Right ventricle myocardium inferior (tissue), 1 donor: ENCODE results near the gene DNMT3B. TPM values are rescaled to one million over a fixed set of nuclear protein-coding genes. Genes with fewer than 3 reads are reported as not detected.
A peak's percentile ranks its signal among the peaks of the same experiment; 100 is the strongest.
"Not testable (repeated sequence)": the region's sequence is repeated elsewhere in the genome, so short reads cannot be mapped to it uniquely, and the experiment has no call there.

Source experiments
- ATAC-seq: fragments of 200-7000 bp; cut with Tn5 transposase; one replicate; pipeline ENCODE4 v1.9.1; 2020; ENCODE audit warnings: mild to moderate bottlenecking, moderate library complexity
- DNase-seq: peaks from one replicate; pipeline ENCODE4 v3.0.0; 2021; ENCODE audit errors: missing footprints
- intact Hi-C: fragments of 100-400 bp; cut with DNase I; formaldehyde crosslinking; loops from one replicate; pipeline ENCODE4 v1.11.0; 2022
- total RNA-seq: library from RNA; stranded (reverse); fragmentation: NEBNext Ultra II Directional; extraction: Animal tissue kit (Norgen Biotek cat#: 25700); gene quantifications from one replicate; pipeline ENCODE4 v1.2.1, GENCODE V29; 2021
- donor health status: DM: no; HTN: yes; CAD: no; lungs with severe emphysema.

DNMT3B gene
- total RNA-seq, 1 donor from 2014 or later = 0.32 TPM

- ATAC-seq (no peak), DNase-seq (no peak)
- intact Hi-C loops = no loop called here
These were observed 22.3 kb downstream of the DNMT3B start for GRCh38 chr20:32784369-32785080.

GRCh38 chr20:32786059-32786760 lies 24.0 kb downstream of the DNMT3B start:
- no peak for DNase-seq

GRCh38 chr20:32787168-32787567 lies 25.0 kb downstream of the DNMT3B start:
- ATAC-seq = no peak
- DNase-seq = no peak

More at GRCh38 chr20:32786059-32786760, 24.0 kb downstream of the DNMT3B start:
- intact Hi-C loops = no loop called here
- ATAC-seq = no peak

GRCh38 chr20:32789896-32790750 lies 27.9 kb downstream of the DNMT3B start:
- intact Hi-C loops = loop anchor here (2.0 to 10.0 kb wide), 3 partner anchors 102 to 505 kb away; no protein-coding TSS in a partner anchor
- ATAC-seq (peak; percentile 87), DNase-seq (peak; percentile 82)

More at GRCh38 chr20:32787168-32787567, 25.0 kb downstream of the DNMT3B start:
- intact Hi-C loops = no loop called here

GRCh38 chr20:32790751-32791057 lies 28.5 kb downstream of the DNMT3B start:
- no peak for DNase-seq
- ATAC-seq = no peak
- intact Hi-C loops = loop anchor here (2.0 to 10.0 kb wide), 3 partner anchors 102 to 504 kb away; no protein-coding TSS in a partner anchor

GRCh38 chr20:32792316-32792715 lies 30.1 kb downstream of the DNMT3B start:
- intact Hi-C loops = loop anchor here (5.0 to 10.0 kb wide), 2 partner anchors 100 to 502 kb away; no protein-coding TSS in a partner anchor
- DNase-seq (no peak), ATAC-seq (peak; percentile 69)

- no peak for DNase-seq
These were observed 30.7 kb downstream of the DNMT3B start for GRCh38 chr20:32792731-32793458.

GRCh38 chr20:32796383-32796948 lies 34.3 kb downstream of the DNMT3B start:
- DNase-seq (no peak), ATAC-seq (no peak)
- intact Hi-C loops = loop anchor here (10.0 kb wide), 1 partner anchor 498 kb away; no protein-coding TSS in a partner anchor

More at GRCh38 chr20:32792731-32793458, 30.7 kb downstream of the DNMT3B start:
- ATAC-seq = no peak
- intact Hi-C loops = loop anchor here (5.0 to 10.0 kb wide), 2 partner anchors 99 to 502 kb away; no protein-coding TSS in a partner anchor

- no peak for ATAC-seq
- no peak for DNase-seq
- intact Hi-C loops = loop anchor here (10.0 kb wide), 1 partner anchor 498 kb away; no protein-coding TSS in a partner anchor
These were observed 34.8 kb downstream of the DNMT3B start for GRCh38 chr20:32796981-32797451.

GRCh38 chr20:32797571-32797970 lies 35.4 kb downstream of the DNMT3B start:
- intact Hi-C loops = loop anchor here (10.0 kb wide), 1 partner anchor 497 kb away; no protein-coding TSS in a partner anchor
- DNase-seq, ATAC-seq: not testable (repeated sequence)

GRCh38 chr20:32798046-32798981 lies 36.1 kb downstream of the DNMT3B start:
- intact Hi-C loops = loop anchor here (10.0 kb wide), 1 partner anchor 496 kb away; no protein-coding TSS in a partner anchor
- DNase-seq = no peak
- no peak for ATAC-seq

- DNase-seq = no peak
- intact Hi-C loops = no loop called here
- no peak for ATAC-seq
These were observed 40.9 kb downstream of the DNMT3B start for GRCh38 chr20:32803092-32803491.

GRCh38 chr20:32804022-32804715 lies 42.0 kb downstream of the DNMT3B start:
- ATAC-seq (no peak), DNase-seq (no peak)
- intact Hi-C loops = no loop called here

- ATAC-seq (no peak), DNase-seq (no peak)
- intact Hi-C loops = no loop called here
These were observed 42.6 kb downstream of the DNMT3B start for GRCh38 chr20:32804817-32805216.

GRCh38 chr20:32805721-32806120 lies 43.5 kb downstream of the DNMT3B start:
- ATAC-seq = no peak
- no peak for DNase-seq
- intact Hi-C loops = no loop called here

GRCh38 chr20:32806356-32806755 lies 44.2 kb downstream of the DNMT3B start:
- DNase-seq = no peak
- intact Hi-C loops = no loop called here
- no peak for ATAC-seq
